Measurements from ENCODE around the gene TICAM1. TPM values are rescaled to one million over a fixed set of nuclear protein-coding genes. Genes with fewer than 3 reads are reported as not detected.

Gene TICAM1
- total and polyA plus RNA-seq, 8 donors: 1.8 to 46.9 (median 14.9) TPM

DNA sequence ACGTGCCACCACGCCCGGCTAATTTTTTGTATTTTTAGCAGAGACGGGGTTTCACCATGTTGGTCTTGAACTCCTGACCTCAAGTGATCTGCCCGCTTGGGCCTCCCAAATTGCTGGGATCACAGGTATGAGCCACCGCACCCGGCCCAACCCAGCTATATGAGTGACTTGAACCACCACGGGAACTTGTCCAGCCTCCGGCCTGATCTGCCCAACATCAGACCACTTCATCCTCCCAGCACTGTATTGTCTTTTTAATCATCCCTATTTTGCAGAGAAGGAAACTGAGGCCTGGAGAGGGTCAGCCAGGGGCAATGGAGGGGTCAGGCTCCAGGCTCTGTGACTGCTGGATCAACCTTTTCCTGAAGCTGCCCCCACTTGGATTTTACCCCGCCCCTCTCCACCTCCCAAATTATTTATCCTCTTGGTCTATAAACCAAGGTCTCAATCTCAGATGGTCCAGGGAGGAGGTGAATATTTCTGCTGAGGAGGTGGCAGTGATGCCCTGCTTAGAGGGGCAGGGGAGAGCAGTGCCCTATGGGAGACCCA is 36.8 kb upstream of the TICAM1 start:
- intact Hi-C loops (cut with DNase I; ENCODE audit: low total_unique reads): no loop called here
- peak overlapping the region in 4 of 5 donors; percentile 84 to 91 (median 90) for H3K27ac ChIP-seq
- no peaks in the 10 kb centered on the region for H3K9me3 ChIP-seq
- no peak for TF ChIP-seq EP300 (IDR thresholded peaks at IDR 0.05)
- TF ChIP-seq, protein P1, sequence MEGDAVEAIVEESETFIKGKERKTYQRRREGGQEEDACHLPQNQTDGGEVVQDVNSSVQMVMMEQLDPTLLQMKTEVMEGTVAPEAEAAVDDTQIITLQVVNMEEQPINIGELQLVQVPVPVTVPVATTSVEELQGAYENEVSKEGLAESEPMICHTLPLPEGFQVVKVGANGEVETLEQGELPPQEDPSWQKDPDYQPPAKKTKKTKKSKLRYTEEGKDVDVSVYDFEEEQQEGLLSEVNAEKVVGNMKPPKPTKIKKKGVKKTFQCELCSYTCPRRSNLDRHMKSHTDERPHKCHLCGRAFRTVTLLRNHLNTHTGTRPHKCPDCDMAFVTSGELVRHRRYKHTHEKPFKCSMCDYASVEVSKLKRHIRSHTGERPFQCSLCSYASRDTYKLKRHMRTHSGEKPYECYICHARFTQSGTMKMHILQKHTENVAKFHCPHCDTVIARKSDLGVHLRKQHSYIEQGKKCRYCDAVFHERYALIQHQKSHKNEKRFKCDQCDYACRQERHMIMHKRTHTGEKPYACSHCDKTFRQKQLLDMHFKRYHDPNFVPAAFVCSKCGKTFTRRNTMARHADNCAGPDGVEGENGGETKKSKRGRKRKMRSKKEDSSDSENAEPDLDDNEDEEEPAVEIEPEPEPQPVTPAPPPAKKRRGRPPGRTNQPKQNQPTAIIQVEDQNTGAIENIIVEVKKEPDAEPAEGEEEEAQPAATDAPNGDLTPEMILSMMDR (IDR thresholded peaks at IDR 0.05): no peak
- no peak for TF ChIP-seq POLR2A (IDR thresholded peaks at IDR 0.05)
- TF ChIP-seq POLR2AphosphoS5 (IDR thresholded peaks at IDR 0.05): no peak
- H3K27me3 ChIP-seq: no peaks in the 10 kb centered on the region
- peaks cover 6 to 45% (median 17%) of the 10 kb centered on the region in 4 donors for H3K4me1 ChIP-seq
- H3K36me3 ChIP-seq: no peaks in the 10 kb centered on the region
- WGBS, 5 donors: 58 to 80% (median 65%) methylated on average over 10 of the region's 10 CpGs
- DNase-seq: no peak
- H3K4me3 ChIP-seq: peak overlapping the region; percentile 66 to 80 (median 72)

DNA sequence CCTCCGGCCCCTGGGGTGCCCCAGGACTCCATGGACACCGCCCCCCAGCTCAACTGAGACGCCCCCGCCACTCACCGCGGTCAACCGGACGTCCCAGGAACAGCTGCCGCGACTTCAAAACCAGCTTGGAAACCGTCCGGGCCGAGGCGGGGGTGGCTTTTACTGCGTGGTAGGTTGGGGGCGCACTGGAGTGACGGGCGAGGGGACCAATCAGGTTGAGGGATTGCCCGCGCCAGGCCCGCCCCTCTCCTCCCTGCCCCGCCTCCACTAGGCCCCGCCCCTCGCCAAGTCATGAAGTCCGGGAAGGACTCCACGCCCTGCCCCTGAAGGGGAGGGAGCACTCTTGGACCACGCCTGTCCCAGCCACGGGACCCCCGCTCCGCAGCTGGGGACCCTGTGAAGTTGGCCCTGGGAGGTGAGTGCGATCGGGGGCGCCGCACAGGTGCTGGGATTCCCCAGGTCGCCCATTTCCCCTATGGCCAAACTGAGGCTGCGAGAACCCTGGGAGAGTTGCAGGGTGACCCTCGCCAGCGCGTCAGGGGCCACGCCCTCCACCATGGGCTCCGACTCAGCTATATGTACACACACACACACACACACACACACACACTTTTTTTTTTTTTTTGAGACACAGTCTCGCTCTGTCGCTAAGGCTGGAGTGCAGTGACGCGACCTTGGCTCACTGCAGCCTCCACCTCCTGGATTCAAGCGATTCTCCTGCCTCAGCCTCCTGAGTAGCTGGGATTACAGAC is 36.2 kb upstream of the TICAM1 start, which contains the start of gene PLIN3:
Gene PLIN3, minus strand, starts transcription at position 134 of the 752 bp plus-strand sequence. CDS start 6,273 bp downstream, outside the sequence.
- TF ChIP-seq EP300 (IDR thresholded peaks at IDR 0.05) (no peak), POLR2A (IDR thresholded peaks at IDR 0.05) (no peak), POLR2AphosphoS5 (IDR thresholded peaks at IDR 0.05) (peak in 2 of 3 donors; percentile 54 to 69)
- TF ChIP-seq, protein P1 (IDR thresholded peaks at IDR 0.05): peak in 1 of 7 experiments; percentile 15
- intact Hi-C loops (cut with DNase I; ENCODE audit: low total_unique reads): no loop called here
- Histone ChIP-seq H3K27ac (peak within 1 kb of the TSS; percentile 70 to 91 (median 90)), H3K9me3 (no peaks in the 10 kb centered on the region), H3K4me1 (peaks cover 6 to 45% (median 17%) of the 10 kb centered on the region in 4 donors), H3K4me3 (peak within 1 kb of the TSS; percentile 66 to 80 (median 72)), H3K27me3 (no peaks in the 10 kb centered on the region), H3K36me3 (peaks cover 0 to 4% (median 1%) of the 10 kb centered on the region in 4 donors)
- 2 to 7% (median 2%) methylated on average over 21 to 46 of the region's 46 CpGs for WGBS, 5 donors
- peak; percentile 98 for DNase-seq

DNA sequence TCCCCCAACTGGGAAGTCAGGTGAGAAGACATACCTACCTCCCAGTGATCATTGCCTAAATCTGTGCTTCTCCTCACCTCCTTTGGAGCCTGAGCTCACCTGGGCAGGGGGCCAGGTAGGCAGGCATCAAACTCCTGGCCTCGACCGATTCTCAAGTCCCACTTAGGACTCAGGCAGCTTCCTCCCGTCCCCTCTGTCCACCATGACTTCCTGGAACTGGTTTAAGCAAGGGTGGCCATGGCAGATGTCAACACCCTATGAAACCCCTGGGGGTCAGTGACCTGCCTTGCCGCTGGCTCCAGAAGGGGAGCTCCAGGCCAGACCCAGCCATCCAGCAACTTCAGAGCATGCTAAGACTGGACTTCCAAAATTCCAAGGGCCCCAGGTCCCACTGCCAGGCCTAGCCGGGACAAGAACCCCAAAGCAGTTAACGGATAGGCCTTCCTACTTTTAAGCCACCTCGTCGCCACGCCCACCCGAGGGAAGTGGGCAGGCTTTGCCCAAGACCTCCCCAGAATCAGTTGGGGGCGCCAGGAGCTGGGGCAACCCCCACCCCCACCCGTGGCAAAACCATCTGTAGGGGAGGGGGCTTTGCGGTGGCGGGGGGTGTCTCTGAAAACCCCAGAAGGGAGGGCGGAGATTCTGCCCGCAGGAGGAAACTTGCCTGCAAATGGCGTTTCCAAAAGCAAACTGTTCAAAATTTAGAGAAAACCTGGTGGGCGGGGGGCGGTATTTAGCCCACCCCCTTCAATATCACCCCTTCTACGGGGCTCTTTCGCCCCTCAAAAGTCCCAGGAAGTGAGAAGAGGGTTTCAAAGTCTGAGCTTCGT is 35.3 kb upstream of the TICAM1 start:
- Histone ChIP-seq H3K4me1 (peaks cover 6 to 46% (median 18%) of the 10 kb centered on the region in 4 donors), H3K9me3 (no peaks in the 10 kb centered on the region), H3K27me3 (no peaks in the 10 kb centered on the region), H3K36me3 (peaks cover 0 to 12% (median 5%) of the 10 kb centered on the region in 4 donors), H3K27ac (peak overlapping the region; percentile 70 to 91 (median 90)), H3K4me3 (peak overlapping the region; percentile 66 to 80 (median 72))
- WGBS, 5 donors: 1 to 3% (median 2%) methylated on average over 21 to 22 of the region's 22 CpGs
- intact Hi-C loops (cut with DNase I; ENCODE audit: low total_unique reads): no loop called here
- peak; percentile 68 to 85 for DNase-seq
- TF ChIP-seq POLR2AphosphoS5 (IDR thresholded peaks at IDR 0.05) (no peak), EP300 (IDR thresholded peaks at IDR 0.05) (no peak), POLR2A (IDR thresholded peaks at IDR 0.05) (no peak)
- TF ChIP-seq, protein P1 (IDR thresholded peaks at IDR 0.05): no peak

DNA sequence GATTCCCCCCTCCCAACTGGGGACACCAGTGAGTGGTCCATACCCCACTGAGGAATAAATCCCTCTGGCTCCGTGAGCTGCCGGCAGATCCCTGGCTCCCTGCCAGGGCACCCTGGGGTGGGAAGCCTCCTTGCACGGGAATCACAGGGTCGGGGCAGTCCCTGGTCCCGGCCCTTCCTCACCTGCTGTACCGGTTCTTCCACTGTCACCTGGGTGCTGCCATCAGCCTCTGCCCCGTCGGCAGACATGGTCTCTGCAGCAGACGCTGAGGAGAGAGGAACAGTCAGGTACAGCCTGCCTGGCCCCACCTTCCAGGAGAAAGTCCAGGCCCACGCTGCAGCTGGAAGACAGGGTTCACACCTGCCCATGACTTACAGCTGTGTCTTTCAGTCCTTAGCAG is 29.6 kb upstream of the TICAM1 start:
- TF ChIP-seq, protein P1 (IDR thresholded peaks at IDR 0.05): no peak
- TF ChIP-seq POLR2AphosphoS5 (IDR thresholded peaks at IDR 0.05) (no peak), EP300 (IDR thresholded peaks at IDR 0.05) (no peak), POLR2A (IDR thresholded peaks at IDR 0.05) (no peak)
- Histone ChIP-seq H3K27ac (peak overlapping the region in 1 of 5 donors; percentile 16), H3K9me3 (no peaks in the 10 kb centered on the region), H3K27me3 (no peaks in the 10 kb centered on the region), H3K4me1 (peaks cover 6 to 29% (median 11%) of the 10 kb centered on the region in 4 donors), H3K4me3 (no peak overlapping the region), H3K36me3 (peaks cover 22 to 68% (median 58%) of the 10 kb centered on the region in 4 donors)
- peak; percentile 58 to 77 for DNase-seq
- WGBS, 5 donors: 32 to 55% (median 43%) methylated on average over 6 to 10 of the region's 10 CpGs
- intact Hi-C loops (cut with DNase I; ENCODE audit: low total_unique reads): no loop called here

All from stomach (tissue), 9 donors.